ENCODE data around the gene EIF4EBP2. TPM values are rescaled to one million over a fixed set of nuclear protein-coding genes. Genes with fewer than 3 reads are reported as not detected.

Gene EIF4EBP2
- total RNA-seq, 1 experiment from 2014 or later: 80.3 TPM

DNA sequence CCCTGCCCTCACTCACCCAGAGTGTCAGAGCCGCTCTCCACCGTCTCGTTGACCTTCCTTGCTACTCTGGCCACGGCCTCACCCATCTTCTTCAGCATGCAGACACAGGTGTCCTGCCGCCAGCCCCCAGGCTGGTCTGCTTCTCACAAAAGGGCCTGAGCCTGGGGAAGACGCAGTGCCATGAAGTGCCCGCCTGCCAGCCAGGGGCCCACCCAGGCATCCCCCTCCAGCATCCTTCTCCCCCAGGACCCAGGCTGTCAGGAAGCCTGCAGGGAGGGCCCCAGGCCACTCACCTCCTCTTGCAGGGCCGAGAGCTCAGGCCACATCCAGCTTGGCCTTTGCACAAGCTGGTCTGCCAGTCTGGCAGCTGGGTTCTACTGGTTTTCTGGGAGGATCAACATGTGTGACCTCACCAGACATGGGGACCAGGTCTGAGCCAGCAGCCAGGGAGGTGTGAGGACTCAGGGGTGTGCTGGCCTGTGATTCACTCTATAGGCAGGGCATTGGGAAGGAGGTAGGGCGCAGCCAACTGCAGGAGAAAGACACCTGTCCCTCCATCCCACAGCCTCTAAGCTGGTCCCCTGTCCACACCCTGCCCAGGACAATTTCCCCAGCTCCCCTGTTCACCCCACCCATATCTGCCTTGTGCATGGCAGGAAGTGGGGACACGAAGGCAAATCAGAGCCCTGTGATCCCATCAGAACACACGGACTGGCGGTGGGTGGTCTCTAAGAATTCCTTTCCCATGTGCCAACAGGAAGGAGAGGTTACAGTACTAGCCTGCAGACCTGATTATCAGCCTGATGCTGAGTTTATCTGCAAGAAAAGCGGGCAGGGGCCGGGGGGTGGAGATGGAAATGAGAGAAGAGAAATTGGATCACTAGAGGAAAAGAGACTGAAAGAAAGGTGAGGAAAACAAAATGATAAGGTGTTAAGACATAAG, 27.2 kb upstream of the EIF4EBP2 start:
- H3K79me2 ChIP-seq (ENCODE audit: low read depth): peaks cover 12% of the 10 kb centered on the region
- no TSS peak for BruUV-seq (replicated peaks)
- H3K4me2 ChIP-seq: peak overlapping the region; percentile 41

DNA sequence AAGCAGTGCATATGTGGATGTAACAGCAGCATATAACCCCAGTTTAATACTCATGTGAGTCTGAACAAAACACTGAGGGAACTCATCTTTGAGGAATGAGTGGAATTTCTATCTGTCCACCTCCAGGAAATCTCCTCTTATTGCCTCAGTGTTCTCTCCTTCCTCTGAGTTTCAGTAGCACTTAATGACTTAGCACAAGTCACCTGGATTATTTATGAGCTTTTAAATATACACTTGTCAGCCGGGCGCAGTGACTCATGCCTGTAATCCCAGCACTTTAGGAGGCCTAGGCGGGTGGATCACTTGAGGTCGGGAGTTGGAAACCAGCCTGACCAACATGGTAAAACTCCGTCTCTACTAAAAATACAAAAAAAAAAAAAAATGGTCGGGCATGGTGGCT, 25.8 kb upstream of the EIF4EBP2 start:
- Histone ChIP-seq H3K27me3 (ENCODE audit: insufficient read depth, low read depth) (no peaks in the 10 kb centered on the region), H3K4me3 (no peak overlapping the region), H3K9me2 (ENCODE audit: insufficient read depth) (no peaks in the 10 kb centered on the region), H3K36me3 (ENCODE audit: low read depth) (no peaks in the 10 kb centered on the region), H3K27ac (peak overlapping the region; percentile 91), H2AFZ (no peak overlapping the region), H4K20me1 (ENCODE audit: insufficient read depth) (no peaks in the 10 kb centered on the region), H3K4me2 (peak overlapping the region; percentile 46), H3K79me2 (ENCODE audit: low read depth) (peaks cover 12% of the 10 kb centered on the region), H3K4me1 (replicated peaks; ENCODE audit: insufficient read depth) (peaks cover 40% of the 10 kb centered on the region), H3F3A (ENCODE audit: insufficient read depth, low read depth) (peaks cover 27% of the 10 kb centered on the region), H3K9me3 (ENCODE audit: insufficient read depth, low read depth) (no peaks in the 10 kb centered on the region)
- intact Hi-C loops (cut with micrococcal nuclease; ENCODE audit: unreplicated experiment): no loop called here
- peak; percentile 81 to 99 for DNase-seq
- BruUV-seq (replicated peaks): no TSS peak
- POLR2A ChIA-PET (ENCODE audit: unreplicated experiment): interaction anchor here (0.7 to 1.0 kb wide), 3 partner anchors 9 to 27 kb away, joined by 4 to 6 read pairs (median 4); partner anchors contain the start of gene EIF4EBP2
- CTCF ChIA-PET: interaction anchor here (0.6 to 2.8 kb wide), 4 partner anchors 10 to 435 kb away, joined by 4 to 16 read pairs (median 6); no protein-coding TSS in a partner anchor
- no peak for TF ChIP-seq EZH2 (IDR thresholded peaks at IDR 0.05; ENCODE audit: low read depth)
- TF ChIP-seq, protein P1, sequence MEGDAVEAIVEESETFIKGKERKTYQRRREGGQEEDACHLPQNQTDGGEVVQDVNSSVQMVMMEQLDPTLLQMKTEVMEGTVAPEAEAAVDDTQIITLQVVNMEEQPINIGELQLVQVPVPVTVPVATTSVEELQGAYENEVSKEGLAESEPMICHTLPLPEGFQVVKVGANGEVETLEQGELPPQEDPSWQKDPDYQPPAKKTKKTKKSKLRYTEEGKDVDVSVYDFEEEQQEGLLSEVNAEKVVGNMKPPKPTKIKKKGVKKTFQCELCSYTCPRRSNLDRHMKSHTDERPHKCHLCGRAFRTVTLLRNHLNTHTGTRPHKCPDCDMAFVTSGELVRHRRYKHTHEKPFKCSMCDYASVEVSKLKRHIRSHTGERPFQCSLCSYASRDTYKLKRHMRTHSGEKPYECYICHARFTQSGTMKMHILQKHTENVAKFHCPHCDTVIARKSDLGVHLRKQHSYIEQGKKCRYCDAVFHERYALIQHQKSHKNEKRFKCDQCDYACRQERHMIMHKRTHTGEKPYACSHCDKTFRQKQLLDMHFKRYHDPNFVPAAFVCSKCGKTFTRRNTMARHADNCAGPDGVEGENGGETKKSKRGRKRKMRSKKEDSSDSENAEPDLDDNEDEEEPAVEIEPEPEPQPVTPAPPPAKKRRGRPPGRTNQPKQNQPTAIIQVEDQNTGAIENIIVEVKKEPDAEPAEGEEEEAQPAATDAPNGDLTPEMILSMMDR (conservative IDR thresholded peaks at IDR 0.05): no peak

More for the DNA sequence above, 27.2 kb upstream of the EIF4EBP2 start:
- Histone ChIP-seq H3K4me3 (no peak overlapping the region), H3K9me3 (ENCODE audit: insufficient read depth, low read depth) (no peaks in the 10 kb centered on the region), H3K4me1 (replicated peaks; ENCODE audit: insufficient read depth) (peaks cover 39% of the 10 kb centered on the region), H3K27me3 (ENCODE audit: insufficient read depth, low read depth) (no peaks in the 10 kb centered on the region), H4K20me1 (ENCODE audit: insufficient read depth) (no peaks in the 10 kb centered on the region), H3F3A (ENCODE audit: insufficient read depth, low read depth) (peaks cover 23% of the 10 kb centered on the region), H3K9me2 (ENCODE audit: insufficient read depth) (no peaks in the 10 kb centered on the region), H3K27ac (peak overlapping the region; percentile 91), H2AFZ (no peak overlapping the region), H3K36me3 (ENCODE audit: low read depth) (no peaks in the 10 kb centered on the region)
- no peak for TF ChIP-seq EZH2 (IDR thresholded peaks at IDR 0.05; ENCODE audit: low read depth)
- TF ChIP-seq, protein P1 (conservative IDR thresholded peaks at IDR 0.05): no peak
- intact Hi-C loops (cut with micrococcal nuclease; ENCODE audit: unreplicated experiment): no loop called here
- POLR2A ChIA-PET (ENCODE audit: unreplicated experiment): interaction anchor here (0.6 to 1.0 kb wide), 2 partner anchors 12 to 27 kb away, joined by 4 to 6 read pairs; partner anchors contain the start of gene EIF4EBP2
- DNase-seq: peak; percentile 69 to 75
- CTCF ChIA-PET: interaction anchor here (0.6 to 2.8 kb wide), 2 partner anchors 11 to 169 kb away, joined by 5 to 16 read pairs; no protein-coding TSS in a partner anchor

DNA sequence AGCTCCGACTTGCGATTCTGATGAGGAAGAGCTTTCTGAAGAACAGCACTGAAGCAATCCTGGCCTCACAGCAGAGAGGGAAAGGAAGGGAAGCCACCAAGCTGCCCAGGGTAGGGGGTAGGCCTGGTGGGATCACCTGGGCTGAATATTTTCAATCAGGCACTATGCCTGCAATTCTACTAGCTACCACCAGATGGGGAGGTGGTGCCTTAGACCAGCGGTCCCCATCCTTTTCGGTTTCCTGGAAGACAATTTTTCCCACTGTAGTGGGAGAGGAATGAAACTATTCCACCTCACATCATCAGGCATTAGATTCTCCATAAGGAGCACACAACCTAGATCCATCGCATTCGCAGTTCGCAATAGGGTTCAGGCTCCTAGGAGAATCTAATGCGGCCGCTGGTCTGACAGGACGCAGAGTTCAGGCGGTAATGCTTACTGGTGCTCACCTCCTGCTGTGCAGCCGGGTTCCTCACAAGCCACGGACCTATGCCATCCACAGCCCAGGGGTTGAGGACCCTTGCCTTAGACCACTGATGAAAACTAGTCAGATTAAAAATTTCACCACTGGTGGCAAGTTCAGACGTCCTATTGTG, 24.3 kb upstream of the EIF4EBP2 start:
- Histone ChIP-seq H3K4me1 (replicated peaks; ENCODE audit: insufficient read depth) (peaks cover 40% of the 10 kb centered on the region), H3F3A (ENCODE audit: insufficient read depth, low read depth) (peaks cover 31% of the 10 kb centered on the region), H4K20me1 (ENCODE audit: insufficient read depth) (no peaks in the 10 kb centered on the region), H3K79me2 (ENCODE audit: low read depth) (peaks cover 12% of the 10 kb centered on the region), H3K9me2 (ENCODE audit: insufficient read depth) (no peaks in the 10 kb centered on the region), H3K27ac (no peak overlapping the region), H3K4me3 (no peak overlapping the region), H2AFZ (no peak overlapping the region), H3K36me3 (ENCODE audit: low read depth) (no peaks in the 10 kb centered on the region), H3K4me2 (no peak overlapping the region), H3K9me3 (ENCODE audit: insufficient read depth, low read depth) (no peaks in the 10 kb centered on the region), H3K27me3 (ENCODE audit: insufficient read depth, low read depth) (no peaks in the 10 kb centered on the region)
- TF ChIP-seq EZH2 (IDR thresholded peaks at IDR 0.05; ENCODE audit: low read depth): no peak
- TF ChIP-seq, protein P1 (conservative IDR thresholded peaks at IDR 0.05): peak; percentile 67
- intact Hi-C loops (cut with micrococcal nuclease; ENCODE audit: unreplicated experiment): no loop called here
- ChIA-PET POLR2A (ENCODE audit: unreplicated experiment) (interaction anchor here (0.6 kb wide), 1 partner anchor 125 kb away, joined by 3 read pairs; no protein-coding TSS in a partner anchor), CTCF (no interaction called here)
- no TSS peak for BruUV-seq (replicated peaks)
- no peak for DNase-seq
